Amniotic epithelial cell (primary cell): Measurements from ENCODE around the gene WIZ.
A peak's percentile ranks its signal among the peaks of the same experiment; 100 is the strongest.
"Not testable (repeated sequence)": the region's sequence is repeated elsewhere in the genome, so short reads cannot be mapped to it uniquely, and the experiment has no call there.

ENCODE experiments used
- DNase-seq: peaks from one replicate; pipeline ENCODE4 v3.0.0-alpha.2; 2010; ENCODE audit warnings: low read depth

Gene WIZ, protein sequence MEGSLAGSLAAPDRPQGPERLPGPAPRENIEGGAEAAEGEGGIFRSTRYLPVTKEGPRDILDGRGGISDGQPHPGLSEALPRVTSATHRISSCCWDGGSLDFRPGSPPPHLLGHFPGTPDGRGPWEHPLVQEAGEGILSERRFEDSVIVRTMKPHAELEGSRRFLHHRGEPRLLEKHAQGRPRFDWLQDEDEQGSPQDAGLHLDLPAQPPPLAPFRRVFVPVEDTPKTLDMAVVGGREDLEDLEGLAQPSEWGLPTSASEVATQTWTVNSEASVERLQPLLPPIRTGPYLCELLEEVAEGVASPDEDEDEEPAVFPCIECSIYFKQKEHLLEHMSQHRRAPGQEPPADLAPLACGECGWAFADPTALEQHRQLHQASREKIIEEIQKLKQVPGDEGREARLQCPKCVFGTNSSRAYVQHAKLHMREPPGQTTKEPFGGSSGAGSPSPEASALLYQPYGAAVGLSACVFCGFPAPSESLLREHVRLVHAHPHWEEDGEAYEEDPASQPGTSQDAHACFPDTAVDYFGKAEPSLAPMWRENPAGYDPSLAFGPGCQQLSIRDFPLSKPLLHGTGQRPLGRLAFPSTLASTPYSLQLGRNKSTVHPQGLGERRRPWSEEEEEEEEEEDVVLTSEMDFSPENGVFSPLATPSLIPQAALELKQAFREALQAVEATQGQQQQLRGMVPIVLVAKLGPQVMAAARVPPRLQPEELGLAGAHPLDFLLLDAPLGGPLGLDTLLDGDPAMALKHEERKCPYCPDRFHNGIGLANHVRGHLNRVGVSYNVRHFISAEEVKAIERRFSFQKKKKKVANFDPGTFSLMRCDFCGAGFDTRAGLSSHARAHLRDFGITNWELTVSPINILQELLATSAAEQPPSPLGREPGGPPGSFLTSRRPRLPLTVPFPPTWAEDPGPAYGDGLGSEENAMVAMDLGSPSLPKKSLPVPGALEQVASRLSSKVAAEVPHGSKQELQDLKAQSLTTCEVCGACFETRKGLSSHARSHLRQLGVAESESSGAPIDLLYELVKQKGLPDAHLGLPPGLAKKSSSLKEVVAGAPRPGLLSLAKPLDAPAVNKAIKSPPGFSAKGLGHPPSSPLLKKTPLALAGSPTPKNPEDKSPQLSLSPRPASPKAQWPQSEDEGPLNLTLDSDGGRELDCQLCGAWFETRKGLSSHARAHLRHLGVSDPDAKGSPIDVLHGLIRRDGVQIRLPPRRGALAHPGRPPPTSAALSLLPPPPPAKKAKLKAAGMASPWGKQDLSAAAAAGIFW (N-terminal part only)

DNA sequence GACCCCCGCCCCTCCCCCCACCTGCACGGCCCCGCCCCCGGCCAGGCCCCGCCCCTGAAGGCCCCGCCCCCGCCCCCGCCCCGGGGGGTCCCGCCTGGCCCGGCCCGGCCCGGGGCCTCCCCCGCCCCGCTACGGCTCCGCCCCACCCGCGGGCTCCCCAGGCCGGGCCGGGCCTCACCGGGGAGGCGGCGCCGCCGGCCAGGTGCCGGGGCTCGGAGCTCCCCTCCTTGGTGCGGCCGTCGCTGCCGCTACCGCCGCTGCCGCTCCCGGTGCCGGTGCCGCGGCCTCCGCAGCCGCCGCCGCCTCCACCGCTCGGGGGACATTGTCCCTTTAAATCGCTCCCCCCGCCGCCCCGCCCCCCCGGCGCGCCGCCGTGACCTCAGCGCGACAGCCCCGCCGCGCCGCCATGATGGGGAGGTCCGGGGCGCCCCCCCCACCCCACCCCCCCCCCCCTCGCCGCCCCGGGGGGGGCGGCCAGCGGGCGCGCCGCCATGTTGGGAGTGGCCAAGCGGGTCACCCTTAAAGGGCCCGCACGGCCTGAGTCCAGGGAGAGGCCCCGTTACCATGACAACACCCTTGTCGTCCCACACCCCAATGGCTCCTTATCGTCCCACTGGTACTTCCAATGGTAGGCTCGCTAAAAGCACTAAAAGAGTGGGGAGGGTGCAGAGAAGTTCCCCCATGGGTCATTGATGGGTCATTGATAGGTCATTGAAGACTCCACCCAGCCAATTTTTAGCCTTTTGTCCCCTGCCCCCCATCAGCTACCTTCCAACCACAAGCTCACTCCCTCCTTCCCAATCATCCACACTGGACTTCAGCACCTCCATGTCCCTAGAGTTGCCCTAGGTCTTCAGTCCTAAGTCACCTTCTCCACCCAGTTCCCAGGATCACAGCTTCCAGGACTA lies at the start of gene WIZ:
Gene WIZ (minus strand): TSS at position 337 of the 908 bp plus-strand sequence. CDS start 1,649 bp downstream, outside the sequence.
- DNase-seq: peak; percentile 52

- DNase-seq: no peak
Observed at GRCh38 chr19:15498910-15499309, 49.2 kb upstream of the WIZ start.

- DNase-seq: no peak
Observed at GRCh38 chr19:15498156-15498858, 48.6 kb upstream of the WIZ start.

- DNase-seq: no peak
Observed at GRCh38 chr19:15495151-15495550, 45.4 kb upstream of the WIZ start.

- no peak for DNase-seq
Observed at GRCh38 chr19:15488489-15489226, 38.9 kb upstream of the WIZ start.

DNA sequence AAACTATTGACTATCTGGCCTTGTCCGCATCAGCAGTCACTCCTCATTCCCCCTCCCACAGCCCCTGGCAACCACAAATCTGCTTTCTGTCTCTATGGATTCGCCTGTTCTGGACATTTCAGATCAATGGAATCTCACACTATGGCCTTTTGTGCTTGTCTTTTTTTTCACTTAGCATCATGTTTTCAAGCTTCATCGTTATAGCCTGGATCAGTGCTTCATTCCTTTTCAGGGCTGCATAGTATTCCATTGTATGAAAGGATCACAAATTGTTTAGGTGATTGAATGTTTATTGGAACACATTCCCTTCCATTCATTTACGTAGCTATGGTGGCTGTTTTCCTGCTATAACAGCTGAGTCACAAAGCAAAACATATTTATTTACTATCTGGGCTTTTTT lies 37.3 kb upstream of the WIZ start:
- no peak for DNase-seq

DNA sequence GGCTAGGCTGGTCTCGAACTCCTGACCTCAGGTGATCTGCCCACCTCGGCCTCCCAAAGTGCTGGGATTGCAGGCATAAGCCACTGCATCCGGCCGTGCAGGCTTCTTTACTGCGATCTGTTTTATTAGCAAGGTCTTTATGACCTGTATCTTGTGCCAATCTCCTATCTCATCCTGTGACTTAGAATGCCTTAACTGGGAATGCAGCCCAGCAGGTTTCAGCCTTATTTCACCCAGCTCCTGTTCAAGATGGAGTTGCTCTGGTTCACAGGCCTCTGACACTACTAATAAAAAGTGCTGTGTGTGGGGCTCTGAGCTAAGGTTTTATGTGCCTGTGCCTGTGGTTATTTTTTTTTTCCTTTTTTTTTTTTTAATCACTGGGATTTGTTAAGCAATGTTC lies 36.0 kb upstream of the WIZ start:
- not testable (repeated sequence) for DNase-seq

DNA sequence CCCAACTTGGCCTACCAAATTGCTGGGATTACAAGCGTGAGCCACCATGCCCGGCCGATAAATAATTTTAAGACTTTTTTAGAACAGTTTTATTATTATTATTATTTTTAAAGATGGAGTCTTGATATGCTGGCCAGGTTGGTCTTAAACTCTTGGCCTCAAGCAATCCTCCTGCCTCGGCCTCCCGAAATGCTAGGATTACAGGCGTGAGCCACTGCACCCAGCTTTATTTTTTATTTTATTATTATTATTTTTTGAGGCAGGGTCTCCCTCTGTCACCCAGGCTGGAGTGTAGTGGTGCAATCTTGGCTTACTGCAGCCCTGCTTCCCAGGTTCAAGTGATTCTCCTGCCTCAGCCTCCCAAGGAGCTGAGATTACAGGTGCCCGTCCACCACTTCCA lies 31.2 kb upstream of the WIZ start:
- DNase-seq: not testable (repeated sequence)

DNA sequence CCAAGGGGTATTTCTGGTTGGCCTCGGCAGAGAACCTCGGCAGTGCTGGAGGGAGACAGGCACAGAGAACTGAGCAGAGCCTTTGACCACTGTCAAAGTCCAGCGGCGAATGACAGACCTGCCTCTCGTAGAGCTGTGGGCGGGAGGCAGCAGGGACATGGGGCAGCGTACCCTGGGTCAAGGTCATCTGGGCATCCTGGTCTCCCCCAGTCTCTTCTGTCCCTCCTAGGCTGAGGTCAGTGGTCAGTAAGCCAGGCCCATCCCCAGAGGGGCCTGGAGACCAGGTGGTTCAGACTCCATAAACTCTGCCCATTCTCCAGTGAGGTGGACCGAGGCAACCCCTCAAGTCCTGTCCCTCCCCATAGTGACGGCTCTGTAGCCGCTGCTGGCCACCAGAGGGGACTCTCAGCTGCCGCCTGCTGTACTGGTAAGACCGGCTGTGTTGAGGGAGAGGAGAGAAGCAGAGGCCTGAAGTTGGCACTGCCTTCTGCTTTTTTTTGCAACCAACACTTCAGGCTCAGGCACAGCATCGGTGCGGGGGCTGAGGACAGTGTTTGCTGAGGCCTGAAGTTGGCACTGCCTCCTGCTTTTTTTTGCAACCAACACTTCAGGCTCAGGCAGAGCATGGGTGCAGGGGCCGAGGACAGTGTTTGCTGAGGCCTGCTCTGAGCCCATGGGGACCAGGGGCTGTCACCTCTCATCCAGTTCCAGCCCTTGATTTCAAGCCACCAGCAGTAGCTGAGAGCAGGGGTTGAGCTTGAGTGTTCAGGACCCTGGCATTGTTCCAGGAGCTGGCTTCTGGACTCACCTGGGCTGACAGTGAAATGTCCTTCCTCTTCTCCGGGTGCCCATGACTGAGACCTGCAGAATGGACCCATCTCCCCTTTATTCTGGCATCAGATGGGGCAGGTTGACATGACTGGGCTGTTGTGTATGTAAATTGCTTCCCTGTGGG lies 29.9 kb upstream of the WIZ start, which contains the start of gene PGLYRP2:
Gene PGLYRP2 (minus strand): TSS at position 111 of the 955 bp plus-strand sequence. CDS start 130 bp downstream, outside the sequence.
- no peak for DNase-seq

GRCh38 chr19:15476325-15476724 lies 26.6 kb upstream of the WIZ start:
- DNase-seq: no peak

- DNase-seq: no peak
Observed at GRCh38 chr19:15475611-15476010, 25.9 kb upstream of the WIZ start.

GRCh38 chr19:15475169-15475568 lies 25.4 kb upstream of the WIZ start:
- DNase-seq: no peak

DNA sequence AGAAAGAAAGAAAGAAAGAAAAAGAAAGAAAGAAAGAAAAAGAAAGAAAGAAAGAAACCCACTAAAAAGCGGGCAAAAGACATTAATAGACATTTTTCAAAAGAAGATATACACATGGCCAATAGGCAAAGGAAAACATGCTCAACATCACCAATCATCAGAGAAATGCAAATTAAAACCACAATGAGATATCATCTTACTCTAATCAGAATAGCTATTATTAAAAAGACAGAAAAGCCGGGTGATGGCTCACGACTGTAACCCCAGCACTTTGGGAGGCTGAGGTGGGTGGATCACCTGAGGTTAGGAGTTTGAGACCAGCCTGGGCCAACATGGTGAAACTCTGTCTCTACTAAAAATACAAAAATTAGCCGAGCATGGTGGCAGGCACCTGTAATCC lies 24.1 kb upstream of the WIZ start:
- not testable (repeated sequence) for DNase-seq

- DNase-seq: no peak
Observed at GRCh38 chr19:15471639-15472101, 21.9 kb upstream of the WIZ start.

DNA sequence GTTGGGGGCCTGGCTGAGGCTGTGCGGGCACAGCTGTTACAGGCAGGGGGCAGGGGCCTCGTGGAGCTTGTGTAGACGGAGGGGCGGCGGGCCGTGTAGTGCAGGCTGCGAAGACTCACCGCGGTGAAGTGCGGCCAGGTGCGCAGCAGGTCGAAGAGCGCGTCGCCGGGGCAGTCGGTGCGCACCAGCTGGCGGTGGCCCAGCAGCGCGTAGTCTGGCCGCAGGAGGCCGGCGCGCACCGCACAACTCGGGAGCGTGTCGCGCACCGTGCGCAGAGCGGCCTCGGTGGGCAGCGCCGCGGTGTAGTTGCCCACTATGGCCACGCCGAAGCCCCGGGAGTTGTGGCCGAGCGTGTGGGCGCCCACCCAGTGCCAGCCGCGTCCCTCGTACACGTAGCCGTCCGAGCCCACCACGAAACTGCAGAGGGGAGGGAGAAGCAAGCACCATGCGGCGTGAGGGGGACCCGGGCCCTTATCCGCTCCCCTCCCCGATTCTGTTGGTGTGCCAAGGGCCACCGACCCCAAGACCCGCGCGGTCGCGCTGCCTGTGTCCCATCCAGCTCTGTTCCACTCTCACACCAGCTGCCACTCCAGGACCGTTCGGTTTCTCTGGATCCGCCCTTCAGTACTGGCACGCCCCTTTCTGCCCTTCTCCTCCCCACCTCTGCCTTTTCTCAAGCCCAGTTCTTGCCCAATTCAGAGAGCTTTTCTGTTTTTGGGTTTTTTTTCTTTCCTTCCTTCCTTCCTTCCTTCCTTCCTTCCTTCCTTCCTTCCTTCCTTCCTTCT lies 19.9 kb upstream of the WIZ start:
- no peak for DNase-seq

GRCh38 chr19:15468675-15469512 lies 19.1 kb upstream of the WIZ start:
- no peak for DNase-seq
